HepG2 (cell line): Measurements from ENCODE around the gene COQ9. TPM values are rescaled to one million over a fixed set of nuclear protein-coding genes. Genes with fewer than 3 reads are reported as not detected.

ENCODE experiments used
- ATAC-seq: fragments of 200-7000 bp; cut with Tn5 transposase; 3 replicates; pipeline ENCODE4 v1.9.1; 2020; ENCODE audit warnings: mild to moderate bottlenecking, moderate library complexity
- BruUV-seq: library from RNA; stranded (reverse); fragments of 400-500 nt; replicated peaks from 2 replicates; lab custom pipeline; 2021; lab: Mats Ljungman, UMichigan
- CTCF ChIA-PET: fragments of 300-600 bp; formaldehyde crosslinking; extraction: SDS; loops from one replicate; lab custom pipeline; 2021; ENCODE audit warnings: low total read pairs, inconsistent platforms, low intra/inter-chr PET ratio; lab: Yijun Ruan, JAX
- POLR2A ChIA-PET: fragments of 350-600 bp; sonication (Branson Sonifier 250); formaldehyde crosslinking; loops from one replicate; lab custom pipeline; 2020; ENCODE audit warnings: antibody characterized with exemption, inconsistent platforms; lab: Yijun Ruan, JAX
- DNase-seq: peaks from one replicate; pipeline ENCODE4 v3.0.0-alpha.2; 2015; ENCODE audit warnings: low spot score
- FAIRE-seq: peaks from 3 replicates; lab custom pipeline; 2011; peaks lifted over from hg19 to GRCh38; lab: Jason Lieb, UNC
- H2AFZ ChIP-seq: one replicate; pipeline ENCODE4 v1.6.1; 2011; ENCODE audit warnings: low read length, inconsistent platforms
- H3K27ac ChIP-seq: fragments of 300-600 bp; 3 replicates; pipeline ENCODE4 v1.8.0; 2011; ENCODE audit warnings: mixed run types, mild to moderate bottlenecking, mixed read lengths, low read length, inconsistent platforms; ENCODE audit not compliant: insufficient read depth; ENCODE audit errors: extremely low read length
- H3K27me3 ChIP-seq, 2 experiments: fragments of 200-600 bp in 1 of 2; 2 replicates in 1 of 2; 3 replicates in 1 of 2; pipeline versions ENCODE4 v1.6.0 to v1.8.0; 2011; ENCODE audit warnings: low read length in 2 of 2, mild to moderate bottlenecking in 2 of 2, moderate library complexity in 2 of 2, inconsistent platforms in 1 of 2; ENCODE audit not compliant: insufficient read depth in 2 of 2, control insufficient read depth in 1 of 2
- H3K36me3 ChIP-seq, 2 experiments: fragments of 200-600 bp in 1 of 2; replicated peaks in 1 of 2; 2 replicates in 1 of 2; 3 replicates in 1 of 2; pipeline versions ENCODE4 v1.5.1 to v1.8.0; 2011; ENCODE audit warnings: low read length in 2 of 2, inconsistent platforms in 1 of 2; ENCODE audit not compliant: insufficient read depth in 2 of 2, control insufficient read depth in 1 of 2
- H3K4me1 ChIP-seq: 2 replicates; pipeline ENCODE4 v1.5.1; 2012; ENCODE audit warnings: low read length, inconsistent platforms; ENCODE audit not compliant: insufficient read depth
- H3K4me2 ChIP-seq: 2 replicates; pipeline ENCODE4 v1.6.0; 2011; ENCODE audit warnings: low read depth, low read length, inconsistent platforms
- H3K4me3 ChIP-seq, 3 experiments: fragments of 200-600 bp in 1 of 3; sonication (generic), shearing (Covaris generic) in 1 of 3; replicated peaks in 1 of 3; 2 replicates each; pipeline ENCODE4 v1.5.1; 2011 to 2016; ENCODE audit warnings: low read length in 3 of 3, inconsistent platforms in 2 of 3, low read depth in 2 of 3, mild to moderate bottlenecking in 2 of 3, control low read depth in 1 of 3, mixed read lengths in 1 of 3; ENCODE audit not compliant: insufficient read depth in 1 of 3
- H3K79me2 ChIP-seq: one replicate; pipeline ENCODE4 v1.6.1; 2011; ENCODE audit warnings: low read length, inconsistent platforms; ENCODE audit not compliant: insufficient read depth
- H3K9ac ChIP-seq: 2 replicates; pipeline ENCODE4 v1.6.0; 2011; ENCODE audit warnings: mild to moderate bottlenecking, low read depth, low read length, inconsistent platforms; ENCODE audit not compliant: insufficient read depth
- H3K9me3 ChIP-seq: 2 replicates; pipeline ENCODE4 v1.5.1; 2012; ENCODE audit warnings: mild to moderate bottlenecking, low read length
- H4K20me1 ChIP-seq: 2 replicates; pipeline ENCODE4 v1.6.0; 2011; ENCODE audit warnings: inconsistent platforms, mild to moderate bottlenecking, low read length, moderate library complexity; ENCODE audit not compliant: insufficient read depth
- ESRRA ChIP-seq: sonication (generic); formaldehyde crosslinking; IDR thresholded peaks from 2 replicates; pipeline ENCODE4 v1.5.1; 2020; ENCODE audit warnings: mild to moderate bottlenecking, low read depth, missing genetic modification reagents
- NFYB ChIP-seq: sonication (generic); formaldehyde crosslinking; IDR thresholded peaks from 2 replicates; pipeline ENCODE4 v1.4.0; 2020; ENCODE audit warnings: missing genetic modification reagents
- THAP11 ChIP-seq: IDR thresholded peaks from 2 replicates; pipeline ENCODE4 v1.6.1; 2016; ENCODE audit warnings: missing biosample characterization, missing genetic modification reagents
- ZBTB7A ChIP-seq: sonication (generic); formaldehyde crosslinking; IDR thresholded peaks from 2 replicates; pipeline ENCODE4 v1.8.0; 2022; ENCODE audit warnings: mild to moderate bottlenecking, missing genetic modification reagents
- WGBS: methylation state at CpG from one replicate; pipeline ENCODE4 v1.1.6; 2017; ENCODE audit warnings: low lambda C conversion rate; 5-methylcytosine and 5-hydroxymethylcytosine counted together
- in situ Hi-C: cut with HindIII; loops from 2 replicates; pipeline ENCODE4 v1.10.0; 2017; ENCODE audit warnings: low pct_unique_long_range_greater_than_20kb; ENCODE audit not compliant: extremely low pct_ligation_motif_present
- intact Hi-C: fragments of 100-400 bp; cut with micrococcal nuclease; formaldehyde crosslinking; loops from one replicate; pipeline ENCODE4 v1.10.0; 2022; ENCODE audit not compliant: unreplicated experiment
- polyA plus RNA-seq, 8 experiments: library from polyadenylated mRNA; depleted of rRNA in 3 of 8; stranded (reverse) in 7 of 8; unstranded in 1 of 8; fragments of >200 nt; fragmentation: Illumina TruSeq in 4 of 8; extraction: Trizol in 4 of 8; gene quantifications; 2 replicates each; pipeline versions ENCODE4 v1.2.1 to v1.2.3, GENCODE V29; 2011 to 2016; ENCODE audit warnings: low read depth in 4 of 8, missing spikeins in 1 of 8, mixed read lengths in 1 of 8; ENCODE audit not compliant: insufficient read depth in 1 of 8
- total RNA-seq, 5 experiments: library from RNA; depleted of rRNA; stranded (reverse); fragments of >200 nt; fragmentation: Illumina TruSeq; extraction: Trizol; gene quantifications; 2 replicates each; pipeline ENCODE4 v1.2.3, GENCODE V29; 2016; ENCODE audit warnings: low read depth in 1 of 5
- TF ChIP-seq, protein P1 (sequence below): sonication (generic); formaldehyde crosslinking; IDR thresholded peaks from 2 replicates; pipeline ENCODE4 v1.5.0; 2020; ENCODE audit warnings: missing genetic modification reagents
- TF ChIP-seq, protein P2 (sequence below), 2 experiments: sonication (generic) in 1 of 2; formaldehyde crosslinking in 1 of 2; IDR thresholded peaks; 2 replicates each; pipeline versions ENCODE4 v1.6.1 to v1.9.0; 2014 to 2022; ENCODE audit warnings: antibody characterized with exemption in 1 of 2, borderline replicate concordance in 1 of 2, inconsistent platforms in 1 of 2, low read depth in 1 of 2, missing genetic modification reagents in 1 of 2
- TF ChIP-seq, protein P3 (sequence below): sonication (generic); formaldehyde crosslinking; IDR thresholded peaks from 2 replicates; pipeline ENCODE4 v1.5.1; 2020; ENCODE audit warnings: missing genetic modification reagents, mild to moderate bottlenecking, borderline replicate concordance
- TF ChIP-seq, protein P4 (sequence below): sonication (generic); formaldehyde crosslinking; IDR thresholded peaks from 2 replicates; pipeline ENCODE4 v1.5.1; 2020; ENCODE audit warnings: missing genetic modification reagents, mild to moderate bottlenecking, borderline replicate concordance

COQ9 gene
- total and polyA plus RNA-seq, 2 of the 13 experiments (the other 11 are each of a cell fraction or from before 2014, with no cell fraction given), result 57.5 to 108 TPM

DNA sequence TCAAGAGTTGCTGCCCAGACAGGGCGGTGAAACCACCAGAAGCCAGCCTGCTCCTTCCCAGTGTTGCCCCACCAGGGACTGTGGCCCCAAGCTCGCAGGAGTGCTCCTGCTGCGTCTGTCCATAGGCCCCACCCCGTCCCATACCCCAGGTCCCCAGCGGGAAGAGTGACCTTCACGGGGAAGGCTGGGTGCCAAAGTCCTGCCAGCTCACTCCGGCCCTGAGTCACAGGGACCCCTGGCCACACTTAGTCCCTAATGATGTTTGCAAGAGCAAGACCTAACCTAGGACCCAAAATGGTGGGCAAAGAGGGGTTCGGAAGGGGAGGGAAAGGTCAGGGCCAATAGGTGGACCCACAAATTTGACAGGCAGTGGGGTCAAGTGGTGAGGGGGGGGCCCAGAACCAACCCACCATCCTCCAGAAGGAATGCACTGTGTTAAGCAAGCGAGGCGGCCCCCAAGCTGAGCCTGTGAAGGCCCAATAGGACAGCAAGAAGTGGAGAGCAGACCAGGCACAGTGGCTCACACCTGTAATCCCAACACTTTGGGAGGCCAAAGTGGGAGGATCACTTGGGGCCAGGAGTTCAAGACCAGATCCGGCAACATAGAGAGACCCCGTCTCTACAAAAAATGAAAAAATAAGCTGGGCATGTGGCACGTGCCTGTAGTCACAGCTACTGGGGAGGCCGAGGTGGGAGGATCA, 35.7 kb downstream of the COQ9 start:
- peak; percentile 91 for DNase-seq
- BruUV-seq, result no TSS peak
- WGBS, result 4% methylated on average over 12 of the region's 14 CpGs
- ChIA-PET CTCF (no interaction called here), POLR2A (interaction anchor here (0.7 to 5.6 kb wide), 16 partner anchors 10 to 542 kb away, joined by 3 to 147 read pairs (median 4); partner anchors contain the start of genes CIAPIN1, COQ9, CX3CL1 and POLR2C)
- Histone ChIP-seq H3K4me2 (peak overlapping the region; percentile 94), H3K4me1 (peaks cover 92% of the 10 kb centered on the region), H3K27ac (peak overlapping the region; percentile 69), H3K9ac (peak overlapping the region; percentile 33; the same call in 1 of the 2 replicates), H4K20me1 (no peaks in the 10 kb centered on the region), H3K4me3 (peak overlapping the region in 1 of 3 experiments; percentile 49; a peak in 1 of 6 replicates), H2AFZ (no peak overlapping the region), H3K36me3 (no peaks in the 10 kb centered on the region; a peak in 1 of 5 replicates), H3K27me3 (peaks cover 0 to 6% of the 10 kb centered on the region in 2 experiments; a peak in 1 of 5 replicates), H3K79me2 (peaks cover 36% of the 10 kb centered on the region), H3K9me3 (no peaks in the 10 kb centered on the region)
- peak; percentile 99 for FAIRE-seq
- in situ Hi-C loops, result no loop called here
- intact Hi-C loops, result no loop called here
- ATAC-seq, result peak; percentile 70
- TF ChIP-seq, protein P1, sequence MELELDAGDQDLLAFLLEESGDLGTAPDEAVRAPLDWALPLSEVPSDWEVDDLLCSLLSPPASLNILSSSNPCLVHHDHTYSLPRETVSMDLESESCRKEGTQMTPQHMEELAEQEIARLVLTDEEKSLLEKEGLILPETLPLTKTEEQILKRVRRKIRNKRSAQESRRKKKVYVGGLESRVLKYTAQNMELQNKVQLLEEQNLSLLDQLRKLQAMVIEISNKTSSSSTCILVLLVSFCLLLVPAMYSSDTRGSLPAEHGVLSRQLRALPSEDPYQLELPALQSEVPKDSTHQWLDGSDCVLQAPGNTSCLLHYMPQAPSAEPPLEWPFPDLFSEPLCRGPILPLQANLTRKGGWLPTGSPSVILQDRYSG, result no peak
- peak; percentile 39; the same call in 1 of the 2 replicates for TF ChIP-seq THAP11 (CRISPR knock-in tag)
- TF ChIP-seq, protein P2, sequence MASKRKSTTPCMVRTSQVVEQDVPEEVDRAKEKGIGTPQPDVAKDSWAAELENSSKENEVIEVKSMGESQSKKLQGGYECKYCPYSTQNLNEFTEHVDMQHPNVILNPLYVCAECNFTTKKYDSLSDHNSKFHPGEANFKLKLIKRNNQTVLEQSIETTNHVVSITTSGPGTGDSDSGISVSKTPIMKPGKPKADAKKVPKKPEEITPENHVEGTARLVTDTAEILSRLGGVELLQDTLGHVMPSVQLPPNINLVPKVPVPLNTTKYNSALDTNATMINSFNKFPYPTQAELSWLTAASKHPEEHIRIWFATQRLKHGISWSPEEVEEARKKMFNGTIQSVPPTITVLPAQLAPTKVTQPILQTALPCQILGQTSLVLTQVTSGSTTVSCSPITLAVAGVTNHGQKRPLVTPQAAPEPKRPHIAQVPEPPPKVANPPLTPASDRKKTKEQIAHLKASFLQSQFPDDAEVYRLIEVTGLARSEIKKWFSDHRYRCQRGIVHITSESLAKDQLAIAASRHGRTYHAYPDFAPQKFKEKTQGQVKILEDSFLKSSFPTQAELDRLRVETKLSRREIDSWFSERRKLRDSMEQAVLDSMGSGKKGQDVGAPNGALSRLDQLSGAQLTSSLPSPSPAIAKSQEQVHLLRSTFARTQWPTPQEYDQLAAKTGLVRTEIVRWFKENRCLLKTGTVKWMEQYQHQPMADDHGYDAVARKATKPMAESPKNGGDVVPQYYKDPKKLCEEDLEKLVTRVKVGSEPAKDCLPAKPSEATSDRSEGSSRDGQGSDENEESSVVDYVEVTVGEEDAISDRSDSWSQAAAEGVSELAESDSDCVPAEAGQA (IDR thresholded peaks at IDR 0.05; ENCODE audit: low read depth), result 0 out of 2 replicates have a peak, but pooled peaks have one; percentile 33
- TF ChIP-seq, protein P2 (CRISPR knock-in tag; IDR thresholded peaks at IDR 0.05; ENCODE audit: borderline replicate concordance), result no peak
- TF ChIP-seq ESRRA (CRISPR knock-in tag), result peak; percentile 99
- TF ChIP-seq ZBTB7A (CRISPR knock-in tag), result peak; percentile 99
- TF ChIP-seq NFYB, result no peak
- TF ChIP-seq, protein P3, sequence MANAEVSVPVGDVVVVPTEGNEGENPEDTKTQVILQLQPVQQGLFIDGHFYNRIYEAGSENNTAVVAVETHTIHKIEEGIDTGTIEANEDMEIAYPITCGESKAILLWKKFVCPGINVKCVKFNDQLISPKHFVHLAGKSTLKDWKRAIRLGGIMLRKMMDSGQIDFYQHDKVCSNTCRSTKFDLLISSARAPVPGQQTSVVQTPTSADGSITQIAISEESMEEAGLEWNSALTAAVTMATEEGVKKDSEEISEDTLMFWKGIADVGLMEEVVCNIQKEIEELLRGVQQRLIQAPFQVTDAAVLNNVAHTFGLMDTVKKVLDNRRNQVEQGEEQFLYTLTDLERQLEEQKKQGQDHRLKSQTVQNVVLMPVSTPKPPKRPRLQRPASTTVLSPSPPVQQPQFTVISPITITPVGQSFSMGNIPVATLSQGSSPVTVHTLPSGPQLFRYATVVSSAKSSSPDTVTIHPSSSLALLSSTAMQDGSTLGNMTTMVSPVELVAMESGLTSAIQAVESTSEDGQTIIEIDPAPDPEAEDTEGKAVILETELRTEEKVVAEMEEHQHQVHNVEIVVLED (CRISPR knock-in tag), result peak; percentile 64
- TF ChIP-seq, protein P4, sequence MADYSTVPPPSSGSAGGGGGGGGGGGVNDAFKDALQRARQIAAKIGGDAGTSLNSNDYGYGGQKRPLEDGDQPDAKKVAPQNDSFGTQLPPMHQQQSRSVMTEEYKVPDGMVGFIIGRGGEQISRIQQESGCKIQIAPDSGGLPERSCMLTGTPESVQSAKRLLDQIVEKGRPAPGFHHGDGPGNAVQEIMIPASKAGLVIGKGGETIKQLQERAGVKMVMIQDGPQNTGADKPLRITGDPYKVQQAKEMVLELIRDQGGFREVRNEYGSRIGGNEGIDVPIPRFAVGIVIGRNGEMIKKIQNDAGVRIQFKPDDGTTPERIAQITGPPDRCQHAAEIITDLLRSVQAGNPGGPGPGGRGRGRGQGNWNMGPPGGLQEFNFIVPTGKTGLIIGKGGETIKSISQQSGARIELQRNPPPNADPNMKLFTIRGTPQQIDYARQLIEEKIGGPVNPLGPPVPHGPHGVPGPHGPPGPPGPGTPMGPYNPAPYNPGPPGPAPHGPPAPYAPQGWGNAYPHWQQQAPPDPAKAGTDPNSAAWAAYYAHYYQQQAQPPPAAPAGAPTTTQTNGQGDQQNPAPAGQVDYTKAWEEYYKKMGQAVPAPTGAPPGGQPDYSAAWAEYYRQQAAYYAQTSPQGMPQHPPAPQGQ (CRISPR knock-in tag), result peak; percentile 47; the same call in 1 of the 2 replicates
